ENCODE measurements around the gene OR8S1. TPM values are rescaled to one million over a fixed set of nuclear protein-coding genes. Genes with fewer than 3 reads are reported as not detected.

The OR8S1 gene
- total RNA-seq, 1 donor: not detected

DNA sequence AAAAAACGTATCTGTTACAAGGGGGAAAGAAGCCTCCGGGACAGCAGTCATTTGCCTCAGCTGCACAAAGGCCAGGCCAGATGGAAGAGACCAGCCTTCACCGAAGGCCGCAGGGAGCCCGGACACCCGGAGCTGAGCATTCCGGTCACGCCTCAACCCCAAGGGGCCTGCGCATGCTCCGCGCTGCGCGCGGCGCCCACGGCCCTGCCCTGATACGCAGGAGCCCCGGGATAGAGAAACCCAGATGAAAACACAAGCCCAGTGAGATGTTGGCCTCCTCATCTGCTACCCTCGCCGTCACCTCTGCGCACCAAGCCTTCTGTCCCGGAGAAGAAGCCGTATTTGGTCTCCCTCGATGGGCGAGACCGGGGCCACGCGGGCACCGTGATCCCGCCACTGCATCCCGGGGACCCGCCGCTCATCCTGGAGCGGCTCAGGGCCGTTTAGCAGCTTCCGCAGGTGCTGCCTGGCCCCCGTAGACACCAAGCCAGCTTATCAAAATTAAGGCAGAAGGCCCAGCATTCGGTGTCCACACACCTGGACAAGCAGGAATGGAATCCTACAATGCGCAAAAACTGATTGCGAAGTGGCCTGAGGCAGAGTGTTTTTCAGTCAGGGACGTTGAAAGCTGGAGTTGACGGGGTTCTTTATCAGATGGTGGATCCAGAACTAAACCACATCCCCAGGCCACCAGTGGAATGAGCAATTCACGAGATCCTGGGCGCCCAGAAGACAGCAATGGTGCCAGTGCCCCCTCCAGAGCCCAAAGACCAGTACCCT lies 2.6 kb downstream of the OR8S1 start:
- H2AFZ ChIP-seq (ENCODE audit: low read length): no peak overlapping the region
- TF ChIP-seq, protein P1, sequence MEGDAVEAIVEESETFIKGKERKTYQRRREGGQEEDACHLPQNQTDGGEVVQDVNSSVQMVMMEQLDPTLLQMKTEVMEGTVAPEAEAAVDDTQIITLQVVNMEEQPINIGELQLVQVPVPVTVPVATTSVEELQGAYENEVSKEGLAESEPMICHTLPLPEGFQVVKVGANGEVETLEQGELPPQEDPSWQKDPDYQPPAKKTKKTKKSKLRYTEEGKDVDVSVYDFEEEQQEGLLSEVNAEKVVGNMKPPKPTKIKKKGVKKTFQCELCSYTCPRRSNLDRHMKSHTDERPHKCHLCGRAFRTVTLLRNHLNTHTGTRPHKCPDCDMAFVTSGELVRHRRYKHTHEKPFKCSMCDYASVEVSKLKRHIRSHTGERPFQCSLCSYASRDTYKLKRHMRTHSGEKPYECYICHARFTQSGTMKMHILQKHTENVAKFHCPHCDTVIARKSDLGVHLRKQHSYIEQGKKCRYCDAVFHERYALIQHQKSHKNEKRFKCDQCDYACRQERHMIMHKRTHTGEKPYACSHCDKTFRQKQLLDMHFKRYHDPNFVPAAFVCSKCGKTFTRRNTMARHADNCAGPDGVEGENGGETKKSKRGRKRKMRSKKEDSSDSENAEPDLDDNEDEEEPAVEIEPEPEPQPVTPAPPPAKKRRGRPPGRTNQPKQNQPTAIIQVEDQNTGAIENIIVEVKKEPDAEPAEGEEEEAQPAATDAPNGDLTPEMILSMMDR (IDR thresholded peaks at IDR 0.05; ENCODE audit: extremely low read depth, low read depth, low read length): no peak

GRCh38 chr12:48532601-48533000 lies 7.2 kb downstream of the OR8S1 start:
- H3K4me2 ChIP-seq (ENCODE audit: insufficient read depth, low read length): no peak overlapping the region
- H3K4me1 ChIP-seq (ENCODE audit: insufficient read depth, low read length): no peaks in the 10 kb centered on the region
- H3K27ac ChIP-seq (ENCODE audit: low read depth, low read length): no peak overlapping the region
- TF ChIP-seq, protein P1 (IDR thresholded peaks at IDR 0.05; ENCODE audit: extremely low read depth, low read depth, low read length): no peak
- H3K79me2 ChIP-seq (ENCODE audit: insufficient read depth, low read length): no peaks in the 10 kb centered on the region
- no peaks in the 10 kb centered on the region for H3K27me3 ChIP-seq (ENCODE audit: insufficient read depth, low read length)
- DNase-seq (ENCODE audit: insufficient read length, low spot score, missing footprints): no peak
- no peaks in the 10 kb centered on the region for H3K36me3 ChIP-seq (ENCODE audit: insufficient read depth, low read length)
- H3K9me3 ChIP-seq (ENCODE audit: low read depth, low read length): no peaks in the 10 kb centered on the region
- H3K4me3 ChIP-seq (ENCODE audit: insufficient read depth, low read length): no peak overlapping the region
- no peaks in the 10 kb centered on the region for H4K20me1 ChIP-seq (ENCODE audit: insufficient read depth, low read length)
- no peak overlapping the region for H2AFZ ChIP-seq (ENCODE audit: low read length)

More for the DNA sequence above, 2.6 kb downstream of the OR8S1 start:
- H3K4me2 ChIP-seq (ENCODE audit: insufficient read depth, low read length): no peak overlapping the region
- H3K4me3 ChIP-seq (ENCODE audit: insufficient read depth, low read length): no peak overlapping the region
- no peaks in the 10 kb centered on the region for H3K4me1 ChIP-seq (ENCODE audit: insufficient read depth, low read length)
- H4K20me1 ChIP-seq (ENCODE audit: insufficient read depth, low read length): no peaks in the 10 kb centered on the region
- H3K27ac ChIP-seq (ENCODE audit: low read depth, low read length): no peak overlapping the region
- no peaks in the 10 kb centered on the region for H3K36me3 ChIP-seq (ENCODE audit: insufficient read depth, low read length)
- no peaks in the 10 kb centered on the region for H3K9me3 ChIP-seq (ENCODE audit: low read depth, low read length)
- peak; percentile 56 for DNase-seq (ENCODE audit: insufficient read length, low spot score, missing footprints)
- no peaks in the 10 kb centered on the region for H3K79me2 ChIP-seq (ENCODE audit: insufficient read depth, low read length)
- no peaks in the 10 kb centered on the region for H3K27me3 ChIP-seq (ENCODE audit: insufficient read depth, low read length)

- no peaks in the 10 kb centered on the region for H3K36me3 ChIP-seq (ENCODE audit: insufficient read depth, low read length)
- H3K9me3 ChIP-seq (ENCODE audit: low read depth, low read length): no peaks in the 10 kb centered on the region
- no peaks in the 10 kb centered on the region for H3K79me2 ChIP-seq (ENCODE audit: insufficient read depth, low read length)
- no peak overlapping the region for H3K4me3 ChIP-seq (ENCODE audit: insufficient read depth, low read length)
- TF ChIP-seq, protein P1 (IDR thresholded peaks at IDR 0.05; ENCODE audit: extremely low read depth, low read depth, low read length): no peak
- no peak overlapping the region for H2AFZ ChIP-seq (ENCODE audit: low read length)
- H4K20me1 ChIP-seq (ENCODE audit: insufficient read depth, low read length): no peaks in the 10 kb centered on the region
- H3K4me2 ChIP-seq (ENCODE audit: insufficient read depth, low read length): no peak overlapping the region
- DNase-seq (ENCODE audit: insufficient read length, low spot score, missing footprints): no peak
- H3K4me1 ChIP-seq (ENCODE audit: insufficient read depth, low read length): no peaks in the 10 kb centered on the region
- H3K27ac ChIP-seq (ENCODE audit: low read depth, low read length): no peak overlapping the region
- H3K27me3 ChIP-seq (ENCODE audit: insufficient read depth, low read length): no peaks in the 10 kb centered on the region
Observed at GRCh38 chr12:48536602-48537001, 11.2 kb downstream of the OR8S1 start.

DNA sequence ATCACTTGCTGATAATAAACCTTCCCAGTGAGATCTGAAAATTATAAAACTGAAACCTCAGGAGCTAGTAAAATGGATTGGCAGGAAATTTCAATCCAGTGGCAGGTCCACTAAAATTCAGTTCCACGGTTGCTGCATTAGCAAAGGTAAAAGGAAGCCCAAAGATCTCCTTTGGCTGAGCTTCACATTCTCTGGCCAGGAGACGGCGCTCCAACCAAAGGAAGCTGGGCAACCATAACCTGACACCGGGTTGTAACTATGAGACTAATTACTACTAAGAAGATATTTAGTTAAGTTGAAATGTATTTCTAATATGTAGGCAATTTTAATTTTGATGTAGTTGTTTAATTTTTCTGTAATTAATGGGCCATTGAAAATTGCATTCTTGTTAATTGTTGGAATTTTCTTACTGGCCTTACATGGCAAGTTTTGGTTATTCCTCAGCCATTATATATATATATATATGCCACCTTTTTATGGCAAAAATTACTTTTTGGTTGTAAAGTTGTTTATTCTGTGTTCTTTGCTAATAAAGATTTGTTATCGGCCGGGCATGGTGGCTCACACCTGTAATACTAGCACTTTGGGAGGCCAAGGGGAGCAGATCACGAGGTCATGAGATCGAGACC lies 17.0 kb downstream of the OR8S1 start:
- DNase-seq (ENCODE audit: insufficient read length, low spot score, missing footprints): no peak
- peaks cover 9% of the 10 kb centered on the region for H3K27me3 ChIP-seq (ENCODE audit: insufficient read depth, low read length)

More for the DNA sequence above, 17.0 kb downstream of the OR8S1 start:
- Histone ChIP-seq H3K4me3 (ENCODE audit: insufficient read depth, low read length) (no peak overlapping the region), H3K79me2 (ENCODE audit: insufficient read depth, low read length) (no peaks in the 10 kb centered on the region), H4K20me1 (ENCODE audit: insufficient read depth, low read length) (no peaks in the 10 kb centered on the region), H3K4me2 (ENCODE audit: insufficient read depth, low read length) (no peak overlapping the region), H3K4me1 (ENCODE audit: insufficient read depth, low read length) (no peaks in the 10 kb centered on the region), H2AFZ (ENCODE audit: low read length) (no peak overlapping the region), H3K36me3 (ENCODE audit: insufficient read depth, low read length) (no peaks in the 10 kb centered on the region), H3K27ac (ENCODE audit: low read depth, low read length) (no peak overlapping the region), H3K9me3 (ENCODE audit: low read depth, low read length) (no peaks in the 10 kb centered on the region)
- TF ChIP-seq, protein P1 (IDR thresholded peaks at IDR 0.05; ENCODE audit: extremely low read depth, low read depth, low read length): peak; percentile 78

Data from osteoblast (primary cell).